GM10266 (cell line): ENCODE data around the gene MICB.

Experiments
- DNase-seq: peaks from one replicate; pipeline ENCODE4 v3.0.0; 2012; ENCODE audit errors: extremely low spot score
- TF ChIP-seq, protein P1 (sequence below): IDR thresholded peaks from 2 replicates; pipeline ENCODE4 v1.5.1; 2012; ENCODE audit warnings: mild to moderate bottlenecking, low read depth; ENCODE audit not compliant: control insufficient read depth, insufficient read depth; ENCODE audit errors: missing control alignments

The MICB gene

GRCh38 chr6:31525932-31526591, 28.1 kb downstream of the MICB start:
- TF ChIP-seq, protein P1, sequence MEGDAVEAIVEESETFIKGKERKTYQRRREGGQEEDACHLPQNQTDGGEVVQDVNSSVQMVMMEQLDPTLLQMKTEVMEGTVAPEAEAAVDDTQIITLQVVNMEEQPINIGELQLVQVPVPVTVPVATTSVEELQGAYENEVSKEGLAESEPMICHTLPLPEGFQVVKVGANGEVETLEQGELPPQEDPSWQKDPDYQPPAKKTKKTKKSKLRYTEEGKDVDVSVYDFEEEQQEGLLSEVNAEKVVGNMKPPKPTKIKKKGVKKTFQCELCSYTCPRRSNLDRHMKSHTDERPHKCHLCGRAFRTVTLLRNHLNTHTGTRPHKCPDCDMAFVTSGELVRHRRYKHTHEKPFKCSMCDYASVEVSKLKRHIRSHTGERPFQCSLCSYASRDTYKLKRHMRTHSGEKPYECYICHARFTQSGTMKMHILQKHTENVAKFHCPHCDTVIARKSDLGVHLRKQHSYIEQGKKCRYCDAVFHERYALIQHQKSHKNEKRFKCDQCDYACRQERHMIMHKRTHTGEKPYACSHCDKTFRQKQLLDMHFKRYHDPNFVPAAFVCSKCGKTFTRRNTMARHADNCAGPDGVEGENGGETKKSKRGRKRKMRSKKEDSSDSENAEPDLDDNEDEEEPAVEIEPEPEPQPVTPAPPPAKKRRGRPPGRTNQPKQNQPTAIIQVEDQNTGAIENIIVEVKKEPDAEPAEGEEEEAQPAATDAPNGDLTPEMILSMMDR: no peak
- no peak for DNase-seq

DNA sequence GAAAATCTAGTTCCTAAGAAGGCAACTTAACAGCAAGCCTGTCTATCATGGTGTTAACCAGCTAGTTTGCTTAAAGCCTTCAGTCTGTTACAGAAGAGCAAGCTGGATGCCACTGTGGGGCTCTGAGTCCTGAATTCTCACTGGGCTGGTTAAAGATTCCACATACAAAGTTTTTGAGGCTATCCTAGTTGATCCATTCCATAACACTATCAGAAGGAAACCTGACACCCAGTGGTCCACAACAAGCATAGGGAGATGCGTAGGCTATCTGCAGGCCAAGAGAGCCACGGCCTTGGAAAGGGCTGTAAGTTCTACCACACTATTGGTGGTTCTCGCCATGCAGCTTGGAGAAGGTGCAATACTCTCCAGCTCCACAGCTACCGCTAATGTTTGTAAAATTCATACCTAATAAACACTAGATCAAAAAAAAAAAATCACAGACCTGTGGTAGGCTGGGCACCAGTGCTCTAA, 30.4 kb downstream of the MICB start:
- TF ChIP-seq, protein P1: no peak
- DNase-seq: no peak

DNA sequence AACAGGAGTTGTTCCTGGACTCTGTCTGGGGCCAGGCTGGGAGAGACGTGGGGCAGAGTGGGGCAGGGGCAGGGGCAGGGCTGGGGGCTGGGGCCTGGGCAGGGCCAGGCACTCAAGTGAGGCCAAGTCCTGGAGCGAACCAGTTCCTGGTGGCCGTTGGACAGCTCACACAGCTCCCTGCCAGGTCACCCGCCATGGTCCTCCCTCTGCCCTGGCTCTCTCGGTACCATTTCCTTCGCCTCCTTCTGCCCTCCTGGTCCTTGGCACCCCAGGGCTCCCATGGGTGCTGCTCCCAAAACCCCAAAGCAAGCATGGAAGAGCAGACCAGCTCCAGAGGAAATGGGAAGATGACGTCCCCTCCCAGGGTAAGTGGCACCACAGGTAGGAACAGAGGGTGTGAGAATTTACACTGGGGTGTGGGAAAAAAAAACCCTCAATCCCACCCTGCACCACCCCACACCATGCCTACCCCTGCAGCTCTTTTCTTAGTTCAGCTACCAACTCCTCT, 30.9 kb downstream of the MICB start, which contains the start of gene MCCD1:
Gene MCCD1 (plus strand): TSS at position 142 of the 508 bp plus-strand sequence. CDS start 53 bp downstream, at position 195.
- TF ChIP-seq, protein P1: no peak
- no peak for DNase-seq

DNA sequence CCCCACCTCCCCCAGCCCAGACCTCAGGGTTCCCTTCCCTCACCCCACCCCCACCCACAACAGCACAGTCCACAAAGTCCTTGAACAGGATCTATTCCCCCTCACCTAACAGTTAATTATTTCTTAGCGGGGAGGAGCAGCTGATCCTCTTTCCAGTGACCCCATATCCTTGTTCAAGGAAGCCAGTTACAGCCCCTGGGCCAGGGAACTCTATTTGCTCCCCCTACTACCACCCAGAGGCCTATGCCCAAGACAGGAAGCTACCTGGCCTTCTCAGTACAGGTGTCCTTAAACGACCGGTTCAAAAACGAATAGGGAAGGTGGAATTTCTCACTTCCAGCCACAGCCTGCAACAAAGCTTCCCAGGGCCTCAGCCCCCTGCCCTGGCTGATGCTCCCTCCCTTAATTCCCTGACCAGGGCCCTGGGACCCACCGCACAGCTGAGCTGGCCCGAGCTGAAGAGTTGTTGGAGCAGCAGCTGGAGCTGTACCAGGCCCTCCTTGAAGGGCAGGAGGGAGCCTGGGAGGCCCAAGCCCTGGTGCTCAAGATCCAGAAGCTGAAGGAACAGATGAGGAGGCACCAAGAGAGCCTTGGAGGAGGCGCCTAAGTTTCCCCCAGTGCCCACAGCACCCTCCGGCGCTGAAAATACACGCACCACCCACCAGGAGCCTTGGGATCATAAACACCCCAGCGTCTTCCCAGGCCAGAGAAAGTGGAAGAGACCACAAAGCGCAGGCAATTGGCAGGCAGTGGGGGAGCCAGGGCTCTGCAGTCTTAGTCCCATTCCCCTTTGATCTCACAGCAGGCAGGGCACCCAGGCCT, 31.6 kb downstream of the MICB start:
- TF ChIP-seq, protein P1: no peak
- no peak for DNase-seq

GRCh38 chr6:31530659-31531058, 32.7 kb downstream of the MICB start:
- TF ChIP-seq, protein P1: no peak
- DNase-seq: no peak

GRCh38 chr6:31531162-31531561, 33.2 kb downstream of the MICB start:
- TF ChIP-seq, protein P1: no peak
- no peak for DNase-seq
